ENCODE data around the gene CMAS.
A peak's percentile ranks its signal among the peaks of the same experiment; 100 is the strongest.
"Not testable (repeated sequence)": the region's sequence is repeated elsewhere in the genome, so short reads cannot be mapped to it uniquely, and the experiment has no call there.

The CMAS gene

DNA sequence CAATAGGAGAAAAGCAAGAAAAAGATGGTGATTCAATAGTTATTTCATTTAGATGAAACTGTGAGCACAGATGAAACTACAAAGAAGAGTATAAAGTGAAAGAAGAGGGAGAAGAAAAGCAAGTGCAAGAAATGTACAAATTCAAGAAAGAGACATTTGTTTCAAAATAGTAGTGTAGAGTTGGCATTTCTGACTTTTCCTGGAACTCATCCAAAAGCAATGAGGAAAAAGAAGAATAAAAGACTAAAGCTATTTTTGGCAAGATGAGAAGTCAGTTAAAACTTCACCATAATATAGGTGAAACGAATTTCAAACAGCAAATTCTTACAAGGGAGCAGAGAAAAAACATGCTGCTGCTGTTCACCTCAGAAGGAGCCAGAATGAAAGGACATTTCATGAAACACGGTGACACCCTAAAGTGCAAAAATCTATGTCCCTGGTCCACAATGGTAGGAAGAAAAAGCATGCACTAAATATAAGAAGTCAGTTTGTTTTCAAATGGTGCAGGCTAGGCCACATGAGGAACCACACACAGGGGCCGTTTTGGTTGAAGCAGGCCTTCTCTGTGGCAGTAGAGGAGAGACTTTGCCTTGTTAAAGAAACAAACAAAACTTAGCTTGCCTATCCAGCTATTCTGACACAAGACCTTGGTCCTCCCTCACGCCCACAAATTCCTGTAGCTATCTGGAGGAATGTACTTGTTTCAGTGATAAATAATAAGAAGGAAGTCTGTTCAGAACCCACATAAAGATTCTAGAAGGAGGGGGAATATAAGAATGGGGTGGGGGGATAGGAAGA is 11.1 kb upstream of the CMAS start:
- Mint-ChIP-seq H3K4me1 (ENCODE audit: low read depth) (peaks cover 9% of the 10 kb centered on the region), H3K27me3 (no peaks in the 10 kb centered on the region), H3K27ac (no peak overlapping the region), H3K9me3 (no peaks in the 10 kb centered on the region), H3K4me3 (no peak overlapping the region), H3K36me3 (ENCODE audit: low read depth) (no peaks in the 10 kb centered on the region)
- no peak for DNase-seq

GRCh38 chr12:22037947-22038346 is 8.1 kb upstream of the CMAS start:
- no peak for DNase-seq
- Mint-ChIP-seq H3K9me3 (no peaks in the 10 kb centered on the region), H3K36me3 (ENCODE audit: low read depth) (no peaks in the 10 kb centered on the region), H3K27me3 (no peaks in the 10 kb centered on the region), H3K27ac (no peak overlapping the region), H3K4me3 (no peak overlapping the region), H3K4me1 (ENCODE audit: low read depth) (peaks cover 18% of the 10 kb centered on the region)

DNA sequence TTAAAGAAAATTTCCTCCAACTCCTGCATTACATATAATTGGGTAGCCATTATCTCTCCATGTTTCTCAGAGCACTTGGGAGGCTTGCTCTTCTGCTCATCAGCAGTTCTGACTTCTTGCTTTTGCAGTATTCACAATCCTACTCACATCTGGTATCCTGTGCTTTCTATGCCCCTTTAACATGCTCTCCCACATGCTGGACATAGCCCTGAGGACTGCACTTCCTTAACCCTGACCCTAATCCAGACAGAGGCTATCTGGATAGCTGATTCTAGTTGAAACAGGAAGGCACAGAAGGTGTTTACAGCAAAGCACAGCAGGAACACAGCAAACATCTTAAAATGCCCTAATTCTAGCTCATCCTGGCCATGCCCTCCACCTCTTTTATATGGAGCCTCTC is 7.3 kb upstream of the CMAS start:
- DNase-seq: no peak
- no peak overlapping the region for H3K4me3 Mint-ChIP-seq
- H3K27ac Mint-ChIP-seq: no peak overlapping the region
- no peaks in the 10 kb centered on the region for H3K9me3 Mint-ChIP-seq
- H3K36me3 Mint-ChIP-seq (ENCODE audit: low read depth): no peaks in the 10 kb centered on the region
- peaks cover 22% of the 10 kb centered on the region for H3K4me1 Mint-ChIP-seq (ENCODE audit: low read depth)
- no peaks in the 10 kb centered on the region for H3K27me3 Mint-ChIP-seq

DNA sequence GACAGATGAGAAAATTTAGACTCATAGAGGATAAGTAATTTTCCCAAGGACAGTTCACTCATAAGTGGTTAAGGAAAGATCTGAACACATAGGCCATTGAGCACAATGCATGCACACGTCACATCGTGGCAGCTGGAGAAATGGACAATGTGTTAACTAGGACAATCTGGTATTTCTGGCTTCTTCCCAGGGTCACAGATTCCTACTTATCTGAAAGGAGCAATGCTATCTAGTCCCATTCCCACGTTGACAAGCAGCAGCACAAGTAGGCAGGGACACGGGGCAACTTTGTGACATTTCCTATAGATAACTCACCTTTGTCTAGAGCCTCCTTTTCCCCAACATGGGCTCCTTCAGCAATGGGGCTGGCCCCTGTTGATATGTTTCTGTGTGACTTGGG is 6.7 kb upstream of the CMAS start:
- Mint-ChIP-seq H3K4me3 (no peak overlapping the region), H3K9me3 (no peaks in the 10 kb centered on the region), H3K27me3 (no peaks in the 10 kb centered on the region), H3K27ac (no peak overlapping the region), H3K36me3 (ENCODE audit: low read depth) (no peaks in the 10 kb centered on the region), H3K4me1 (ENCODE audit: low read depth) (peaks cover 21% of the 10 kb centered on the region)
- DNase-seq: no peak

GRCh38 chr12:22042976-22043669 is 2.9 kb upstream of the CMAS start:
- H3K27ac Mint-ChIP-seq: no peak overlapping the region
- peaks cover 11% of the 10 kb centered on the region for H3K36me3 Mint-ChIP-seq (ENCODE audit: low read depth)
- DNase-seq: no peak
- H3K4me1 Mint-ChIP-seq (ENCODE audit: low read depth): peaks cover 34% of the 10 kb centered on the region
- no peaks in the 10 kb centered on the region for H3K27me3 Mint-ChIP-seq
- no peaks in the 10 kb centered on the region for H3K9me3 Mint-ChIP-seq
- H3K4me3 Mint-ChIP-seq: no peak overlapping the region

DNA sequence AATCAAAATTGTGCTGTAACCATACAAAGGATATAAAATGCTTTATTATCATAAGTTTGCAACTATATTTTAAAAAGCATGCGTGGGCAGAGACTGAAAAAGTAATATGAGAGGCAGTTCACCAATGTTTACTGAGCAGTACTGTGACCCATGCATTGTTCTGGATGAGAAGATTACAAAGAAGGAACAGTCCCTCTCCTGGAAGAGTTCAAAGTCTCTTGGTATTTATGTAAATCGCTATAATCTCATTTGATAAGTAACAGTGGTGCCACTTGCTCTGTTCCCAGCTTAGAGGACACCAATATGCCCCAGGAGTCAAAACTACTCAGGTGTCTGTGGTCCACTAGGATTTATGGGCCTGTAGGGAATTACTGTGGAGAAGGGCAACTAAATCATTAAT is 2.1 kb upstream of the CMAS start:
- no peak for DNase-seq
- Mint-ChIP-seq H3K4me1 (ENCODE audit: low read depth) (peaks cover 41% of the 10 kb centered on the region), H3K4me3 (no peak overlapping the region), H3K27me3 (no peaks in the 10 kb centered on the region), H3K9me3 (no peaks in the 10 kb centered on the region), H3K27ac (peak overlapping the region; percentile 26), H3K36me3 (ENCODE audit: low read depth) (peaks cover 16% of the 10 kb centered on the region)

DNA sequence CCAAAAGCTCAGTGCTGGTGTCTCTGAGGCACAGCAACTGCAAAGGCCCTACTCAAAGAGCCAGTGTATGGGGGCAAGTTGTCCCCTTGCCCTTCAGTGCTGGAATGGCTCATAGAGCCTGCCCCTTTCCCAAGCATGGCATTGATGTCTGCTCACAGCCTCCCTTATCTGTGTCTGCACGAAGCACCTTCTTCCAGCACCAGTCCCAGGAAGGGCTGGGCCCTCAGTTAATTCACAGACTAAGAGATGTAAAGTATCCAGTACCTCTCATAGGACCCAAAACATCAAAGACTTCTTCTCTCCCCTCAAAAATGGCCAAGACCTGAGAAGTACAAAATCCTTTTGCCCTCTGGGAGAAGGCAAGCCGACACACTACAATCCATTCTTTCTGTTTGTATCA is 1.6 kb upstream of the CMAS start:
- Mint-ChIP-seq H3K27ac (no peak overlapping the region), H3K4me1 (ENCODE audit: low read depth) (peaks cover 45% of the 10 kb centered on the region), H3K9me3 (no peaks in the 10 kb centered on the region), H3K36me3 (ENCODE audit: low read depth) (peaks cover 20% of the 10 kb centered on the region), H3K27me3 (no peaks in the 10 kb centered on the region), H3K4me3 (no peak overlapping the region)
- no peak for DNase-seq

GRCh38 chr12:22046968-22047390 is 961 bp downstream of the CMAS start:
- Mint-ChIP-seq H3K36me3 (ENCODE audit: low read depth) (peaks cover 33% of the 10 kb centered on the region), H3K27ac (peak overlapping the region; percentile 93), H3K4me3 (peak overlapping the region; percentile 96), H3K27me3 (no peaks in the 10 kb centered on the region), H3K4me1 (ENCODE audit: low read depth) (peaks cover 62% of the 10 kb centered on the region), H3K9me3 (no peaks in the 10 kb centered on the region)
- no peak for DNase-seq

GRCh38 chr12:22047494-22047893 is 1.5 kb downstream of the CMAS start:
- H3K27ac Mint-ChIP-seq: no peak overlapping the region
- peaks cover 35% of the 10 kb centered on the region for H3K36me3 Mint-ChIP-seq (ENCODE audit: low read depth)
- no peaks in the 10 kb centered on the region for H3K27me3 Mint-ChIP-seq
- no peaks in the 10 kb centered on the region for H3K9me3 Mint-ChIP-seq
- H3K4me3 Mint-ChIP-seq: peak overlapping the region; percentile 96
- H3K4me1 Mint-ChIP-seq (ENCODE audit: low read depth): peaks cover 57% of the 10 kb centered on the region
- DNase-seq: no peak

DNA sequence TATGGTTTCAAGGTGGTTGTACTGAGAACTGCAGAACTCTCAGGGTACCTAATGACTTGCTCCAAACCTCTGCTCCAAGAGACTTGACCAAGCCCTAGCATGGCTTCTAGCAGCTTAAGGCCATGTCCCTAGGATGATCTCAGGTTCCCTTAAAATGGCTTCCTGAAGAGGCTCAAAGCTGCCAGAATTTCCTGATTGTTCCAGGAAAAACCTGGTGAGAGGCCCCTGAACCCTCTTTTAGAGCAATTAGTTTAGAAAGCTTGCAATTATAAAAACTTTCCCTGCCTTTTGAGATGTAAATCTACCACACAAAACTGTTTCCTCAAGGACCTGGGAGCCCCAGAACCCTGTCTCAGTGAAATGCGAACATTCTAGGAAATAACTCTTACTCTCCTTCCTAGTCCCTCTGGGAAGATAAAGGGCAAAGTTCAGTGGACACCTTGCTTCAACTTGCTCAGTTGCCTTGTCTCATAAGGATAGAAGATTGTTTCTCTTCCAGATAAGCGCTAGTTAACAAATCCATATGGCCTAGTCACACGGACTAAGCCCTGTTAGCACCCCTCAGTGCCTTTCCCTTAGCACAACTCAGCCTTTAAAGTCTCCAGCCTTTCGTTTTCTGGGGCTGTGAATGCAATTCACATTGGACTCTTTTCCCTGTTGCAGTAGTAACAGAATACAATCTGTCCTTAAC is 2.5 kb downstream of the CMAS start:
- H3K27ac Mint-ChIP-seq: no peak overlapping the region
- H3K9me3 Mint-ChIP-seq: no peaks in the 10 kb centered on the region
- H3K36me3 Mint-ChIP-seq (ENCODE audit: low read depth): peaks cover 36% of the 10 kb centered on the region
- peaks cover 49% of the 10 kb centered on the region for H3K4me1 Mint-ChIP-seq (ENCODE audit: low read depth)
- H3K27me3 Mint-ChIP-seq: no peaks in the 10 kb centered on the region
- H3K4me3 Mint-ChIP-seq: no peak overlapping the region
- DNase-seq: no peak

- H3K36me3 Mint-ChIP-seq (ENCODE audit: low read depth): peaks cover 40% of the 10 kb centered on the region
- peaks cover 45% of the 10 kb centered on the region for H3K4me1 Mint-ChIP-seq (ENCODE audit: low read depth)
- H3K4me3 Mint-ChIP-seq: no peak overlapping the region
- H3K27ac Mint-ChIP-seq: no peak overlapping the region
- no peak for DNase-seq
- no peaks in the 10 kb centered on the region for H3K9me3 Mint-ChIP-seq
- no peaks in the 10 kb centered on the region for H3K27me3 Mint-ChIP-seq
These were observed 4.1 kb downstream of the CMAS start for GRCh38 chr12:22050078-22050477.

GRCh38 chr12:22051114-22051698 is 5.2 kb downstream of the CMAS start:
- Mint-ChIP-seq H3K9me3 (no peaks in the 10 kb centered on the region), H3K4me3 (no peak overlapping the region), H3K27ac (no peak overlapping the region), H3K27me3 (no peaks in the 10 kb centered on the region), H3K4me1 (ENCODE audit: low read depth) (peaks cover 41% of the 10 kb centered on the region), H3K36me3 (ENCODE audit: low read depth) (peaks cover 51% of the 10 kb centered on the region)
- DNase-seq: no peak

GRCh38 chr12:22052994-22053393 is 7.0 kb downstream of the CMAS start:
- peaks cover 53% of the 10 kb centered on the region for H3K36me3 Mint-ChIP-seq (ENCODE audit: low read depth)
- H3K9me3 Mint-ChIP-seq, H3K27ac Mint-ChIP-seq: not testable (repeated sequence)

GRCh38 chr12:22054155-22054554 is 8.1 kb downstream of the CMAS start:
- H3K27me3 Mint-ChIP-seq: no peaks in the 10 kb centered on the region
- no peak overlapping the region for H3K27ac Mint-ChIP-seq
- no peaks in the 10 kb centered on the region for H3K9me3 Mint-ChIP-seq
- H3K4me3 Mint-ChIP-seq: no peak overlapping the region
- H3K36me3 Mint-ChIP-seq (ENCODE audit: low read depth): peaks cover 53% of the 10 kb centered on the region
- H3K4me1 Mint-ChIP-seq (ENCODE audit: low read depth): peaks cover 19% of the 10 kb centered on the region
- no peak for DNase-seq

More at GRCh38 chr12:22052994-22053393, 7.0 kb downstream of the CMAS start:
- not testable (repeated sequence) for H3K4me3 Mint-ChIP-seq, H3K27me3 Mint-ChIP-seq, DNase-seq
- H3K4me1 Mint-ChIP-seq (ENCODE audit: low read depth): peaks cover 29% of the 10 kb centered on the region
